ENCODE results near the gene TRABD2B. TPM values are rescaled to one million over a fixed set of nuclear protein-coding genes. Genes with fewer than 3 reads are reported as not detected.

TRABD2B gene
- polyA plus RNA-seq, 1 of the 3 experiments (the other 2 are of a cell fraction), result 0.03 TPM

DNA sequence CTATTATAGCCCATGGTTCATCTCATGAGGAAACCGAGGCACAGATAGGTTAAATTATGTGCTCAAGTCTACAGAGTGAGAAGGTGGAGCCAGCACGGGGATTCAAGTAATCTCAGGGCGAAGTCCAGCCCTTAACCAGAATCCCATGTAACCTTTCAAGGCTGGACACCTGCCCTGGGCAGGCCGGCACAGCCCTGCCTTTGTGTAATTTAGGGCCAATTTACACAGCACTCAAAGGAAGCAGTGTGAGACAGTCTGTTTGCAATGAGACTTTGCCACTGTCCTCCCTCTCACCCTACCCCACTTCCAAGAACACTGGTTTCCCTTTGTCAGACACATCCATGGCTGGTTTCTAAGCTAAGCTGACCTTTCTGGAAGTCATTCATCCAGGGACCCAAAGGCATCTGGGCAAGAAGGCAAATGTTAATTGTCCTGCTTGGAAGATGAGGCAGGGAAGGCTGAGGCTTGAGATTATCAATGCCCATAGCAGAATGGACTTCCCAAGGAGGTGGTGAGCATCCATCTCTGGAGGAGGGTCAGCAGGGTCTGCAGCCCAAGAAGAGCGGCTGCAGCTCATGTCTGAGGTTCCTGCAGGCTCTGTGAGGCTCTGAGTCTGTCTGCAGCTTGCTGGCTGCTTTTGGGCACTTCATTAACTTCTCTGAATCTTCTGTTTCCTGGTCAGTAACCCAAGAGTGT lies 159.2 kb downstream of the TRABD2B start:
- no peak for TF ChIP-seq RXRA (IDR thresholded peaks at IDR 0.05; ENCODE audit: borderline replicate concordance, low read depth)
- TF ChIP-seq, protein P1, sequence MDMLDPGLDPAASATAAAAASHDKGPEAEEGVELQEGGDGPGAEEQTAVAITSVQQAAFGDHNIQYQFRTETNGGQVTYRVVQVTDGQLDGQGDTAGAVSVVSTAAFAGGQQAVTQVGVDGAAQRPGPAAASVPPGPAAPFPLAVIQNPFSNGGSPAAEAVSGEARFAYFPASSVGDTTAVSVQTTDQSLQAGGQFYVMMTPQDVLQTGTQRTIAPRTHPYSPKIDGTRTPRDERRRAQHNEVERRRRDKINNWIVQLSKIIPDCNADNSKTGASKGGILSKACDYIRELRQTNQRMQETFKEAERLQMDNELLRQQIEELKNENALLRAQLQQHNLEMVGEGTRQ (IDR thresholded peaks at IDR 0.05; ENCODE audit: borderline replicate concordance, low read depth, low read length), result no peak
- TF ChIP-seq, protein P2, sequence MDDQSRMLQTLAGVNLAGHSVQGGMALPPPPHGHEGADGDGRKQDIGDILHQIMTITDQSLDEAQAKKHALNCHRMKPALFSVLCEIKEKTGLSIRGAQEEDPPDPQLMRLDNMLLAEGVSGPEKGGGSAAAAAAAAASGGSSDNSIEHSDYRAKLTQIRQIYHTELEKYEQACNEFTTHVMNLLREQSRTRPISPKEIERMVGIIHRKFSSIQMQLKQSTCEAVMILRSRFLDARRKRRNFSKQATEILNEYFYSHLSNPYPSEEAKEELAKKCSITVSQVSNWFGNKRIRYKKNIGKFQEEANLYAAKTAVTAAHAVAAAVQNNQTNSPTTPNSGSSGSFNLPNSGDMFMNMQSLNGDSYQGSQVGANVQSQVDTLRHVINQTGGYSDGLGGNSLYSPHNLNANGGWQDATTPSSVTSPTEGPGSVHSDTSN (IDR thresholded peaks at IDR 0.05), result no peak
- TF ChIP-seq, protein P3, sequence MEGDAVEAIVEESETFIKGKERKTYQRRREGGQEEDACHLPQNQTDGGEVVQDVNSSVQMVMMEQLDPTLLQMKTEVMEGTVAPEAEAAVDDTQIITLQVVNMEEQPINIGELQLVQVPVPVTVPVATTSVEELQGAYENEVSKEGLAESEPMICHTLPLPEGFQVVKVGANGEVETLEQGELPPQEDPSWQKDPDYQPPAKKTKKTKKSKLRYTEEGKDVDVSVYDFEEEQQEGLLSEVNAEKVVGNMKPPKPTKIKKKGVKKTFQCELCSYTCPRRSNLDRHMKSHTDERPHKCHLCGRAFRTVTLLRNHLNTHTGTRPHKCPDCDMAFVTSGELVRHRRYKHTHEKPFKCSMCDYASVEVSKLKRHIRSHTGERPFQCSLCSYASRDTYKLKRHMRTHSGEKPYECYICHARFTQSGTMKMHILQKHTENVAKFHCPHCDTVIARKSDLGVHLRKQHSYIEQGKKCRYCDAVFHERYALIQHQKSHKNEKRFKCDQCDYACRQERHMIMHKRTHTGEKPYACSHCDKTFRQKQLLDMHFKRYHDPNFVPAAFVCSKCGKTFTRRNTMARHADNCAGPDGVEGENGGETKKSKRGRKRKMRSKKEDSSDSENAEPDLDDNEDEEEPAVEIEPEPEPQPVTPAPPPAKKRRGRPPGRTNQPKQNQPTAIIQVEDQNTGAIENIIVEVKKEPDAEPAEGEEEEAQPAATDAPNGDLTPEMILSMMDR (IDR thresholded peaks at IDR 0.05), result no peak
- no peak for TF ChIP-seq RAD21 (IDR thresholded peaks at IDR 0.05; ENCODE audit: low read length)
- TF ChIP-seq GABPA (IDR thresholded peaks at IDR 0.05; ENCODE audit: low read depth), result no peak
- no peak for TF ChIP-seq JUND (IDR thresholded peaks at IDR 0.05)
- TF ChIP-seq EZH2phosphoT487 (IDR thresholded peaks at IDR 0.05; ENCODE audit: borderline replicate concordance, low read depth), result no peak
- no peak for TF ChIP-seq TAF1 (IDR thresholded peaks at IDR 0.05; ENCODE audit: borderline replicate concordance, low read depth, low read length)
- TF ChIP-seq SMC3 (IDR thresholded peaks at IDR 0.05; ENCODE audit: low read depth, low read length), result no peak
- no peak for TF ChIP-seq TEAD4 (IDR thresholded peaks at IDR 0.05; ENCODE audit: borderline replicate concordance, insufficient read depth)
- TF ChIP-seq, protein P4, sequence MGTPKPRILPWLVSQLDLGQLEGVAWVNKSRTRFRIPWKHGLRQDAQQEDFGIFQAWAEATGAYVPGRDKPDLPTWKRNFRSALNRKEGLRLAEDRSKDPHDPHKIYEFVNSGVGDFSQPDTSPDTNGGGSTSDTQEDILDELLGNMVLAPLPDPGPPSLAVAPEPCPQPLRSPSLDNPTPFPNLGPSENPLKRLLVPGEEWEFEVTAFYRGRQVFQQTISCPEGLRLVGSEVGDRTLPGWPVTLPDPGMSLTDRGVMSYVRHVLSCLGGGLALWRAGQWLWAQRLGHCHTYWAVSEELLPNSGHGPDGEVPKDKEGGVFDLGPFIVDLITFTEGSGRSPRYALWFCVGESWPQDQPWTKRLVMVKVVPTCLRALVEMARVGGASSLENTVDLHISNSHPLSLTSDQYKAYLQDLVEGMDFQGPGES (IDR thresholded peaks at IDR 0.05; ENCODE audit: low read depth, low read length), result no peak
- no peak for TF ChIP-seq MXI1 (IDR thresholded peaks at IDR 0.05; ENCODE audit: low read depth, low read length)
- no peak for TF ChIP-seq YY1 (IDR thresholded peaks at IDR 0.05; ENCODE audit: low read depth)
- Histone ChIP-seq H3K4me2 (no peak overlapping the region), H3K79me2 (ENCODE audit: insufficient read depth) (no peaks in the 10 kb centered on the region), H4K20me1 (ENCODE audit: insufficient read depth) (no peaks in the 10 kb centered on the region), H3K36me3 (replicated peaks in 1 of 2; ENCODE audit: control insufficient read depth in 1 of 2, insufficient read depth in 2 of 2, low read length in 1 of 2) (no peaks in the 10 kb centered on the region), H2AFZ (ENCODE audit: low read depth) (no peak overlapping the region), H3K27ac (ENCODE audit: low read depth in 2 of 2, low read length in 1 of 2) (no peak overlapping the region), H3K4me3 (ENCODE audit: low read depth in 2 of 2, low read length in 1 of 2) (no peak overlapping the region), H3K27me3 (ENCODE audit: insufficient read depth) (no peaks in the 10 kb centered on the region), H3F3A (replicated peaks; ENCODE audit: insufficient read depth) (no peaks in the 10 kb centered on the region), H3K4me1 (ENCODE audit: control insufficient read depth in 1 of 2, insufficient read depth in 2 of 2, low read depth in 1 of 2, low read length in 1 of 2) (no peaks in the 10 kb centered on the region; a peak in 1 of 4 replicates), H3K9ac (no peak overlapping the region), H3K9me3 (0 out of 2 replicates have a peak, but pooled peaks cover 3% of the 10 kb centered on the region), H3K9me2 (no peaks in the 10 kb centered on the region)
- ChIA-PET POLR2A (no interaction called here), CTCF (interaction anchor here (0.6 kb wide), 1 partner anchor 330 kb away, joined by 3 read pairs; no protein-coding TSS in a partner anchor)
- 32% methylated on average over 5 of the region's 5 CpGs for WGBS (ENCODE audit: low lambda C conversion rate)
- no peak for DNase-seq

All from SK-N-SH (cell line).